Tibial artery (tissue), 4 donors: Measurements from ENCODE around the gene SMIM38.

ENCODE experiments used
- DNase-seq, 2 donors: peaks; one replicate each; pipeline ENCODE4 v3.0.0-alpha.2; 2019
- H3K27ac ChIP-seq, 2 donors: fragments of 200-600 bp; sonication (generic) in 1 of 2; 1 replicate in 1 of 2; 2 replicates in 1 of 2; pipeline ENCODE4 v1.5.1; 2018 to 2019; ENCODE audit warnings: mild to moderate bottlenecking in 1 of 2
- H3K27me3 ChIP-seq, 2 donors: fragments of 200-600 bp; sonication (generic) in 1 of 2; one replicate each; pipeline versions ENCODE4 v1.5.1 to v1.6.0; 2016 to 2019
- H3K36me3 ChIP-seq, 3 donors: fragments of 200-600 bp; sonication (generic) in 2 of 3; one replicate each; pipeline ENCODE4 v1.5.1; 2016 to 2019; ENCODE audit warnings: mild to moderate bottlenecking in 2 of 3
- H3K4me1 ChIP-seq, 4 donors: fragments of 200-600 bp; sonication (generic) in 2 of 4; 1 replicate in 3 of 4; 2 replicates in 1 of 4; pipeline ENCODE4 v1.5.1; 2016 to 2019
- H3K4me3 ChIP-seq, 2 donors: fragments of 200-600 bp; sonication (generic) in 1 of 2; 1 replicate in 1 of 2; 2 replicates in 1 of 2; pipeline ENCODE4 v1.5.1; 2018 to 2019; ENCODE audit warnings: mild to moderate bottlenecking in 2 of 2
- H3K9me3 ChIP-seq, 3 donors: fragments of 200-600 bp; sonication (generic) in 1 of 3; one replicate each; pipeline ENCODE4 v1.5.1; 2016 to 2019
- intact Hi-C: fragments of 100-400 bp; cut with DNase I; formaldehyde crosslinking; loops from one replicate; pipeline ENCODE4 v1.15.0; 2023; ENCODE audit warnings: low total_unique reads
- TF ChIP-seq, protein P1 (sequence below), 2 experiments: fragments of 200-600 bp in 1 of 2; fragments of 450-650 bp in 1 of 2; IDR thresholded peaks; one replicate each; pipeline ENCODE4 v1.5.1; 2017 to 2019; ENCODE audit warnings: antibody characterized with exemption in 2 of 2, mild to moderate bottlenecking in 1 of 2, moderate library complexity in 1 of 2

Gene SMIM38

DNA sequence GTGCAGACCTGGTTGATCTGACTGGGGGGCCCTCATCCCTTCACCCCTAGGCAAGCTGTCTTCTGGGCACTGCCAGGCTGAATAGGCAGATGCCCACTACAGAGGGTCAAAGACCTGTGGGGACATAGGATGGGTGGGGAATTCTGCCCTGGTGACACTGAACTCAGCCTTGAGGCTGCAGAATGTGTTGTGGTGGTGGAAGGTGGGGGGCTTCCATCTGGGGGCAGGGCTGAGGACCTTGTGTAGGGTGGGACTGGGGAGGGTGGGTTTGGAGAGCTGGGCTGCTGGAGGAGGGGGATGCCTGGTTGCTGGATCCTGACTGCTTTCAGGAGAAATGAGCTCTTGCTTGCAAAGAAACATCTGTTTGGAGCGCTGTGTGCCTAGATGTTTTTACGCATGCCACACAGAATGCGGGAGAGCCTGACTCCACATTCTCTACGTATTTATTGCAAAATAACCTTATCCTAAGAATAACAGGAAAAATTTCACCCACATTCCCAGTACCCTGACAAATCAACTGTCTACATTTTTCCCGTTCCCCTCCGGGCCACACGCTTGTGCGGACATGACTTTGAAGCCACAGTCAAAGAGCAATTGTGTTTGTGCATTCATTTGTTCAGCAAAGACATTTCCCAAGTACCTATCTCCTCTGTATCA, 18.3 kb downstream of the SMIM38 start:
- intact Hi-C loops: no loop called here
- TF ChIP-seq, protein P1, sequence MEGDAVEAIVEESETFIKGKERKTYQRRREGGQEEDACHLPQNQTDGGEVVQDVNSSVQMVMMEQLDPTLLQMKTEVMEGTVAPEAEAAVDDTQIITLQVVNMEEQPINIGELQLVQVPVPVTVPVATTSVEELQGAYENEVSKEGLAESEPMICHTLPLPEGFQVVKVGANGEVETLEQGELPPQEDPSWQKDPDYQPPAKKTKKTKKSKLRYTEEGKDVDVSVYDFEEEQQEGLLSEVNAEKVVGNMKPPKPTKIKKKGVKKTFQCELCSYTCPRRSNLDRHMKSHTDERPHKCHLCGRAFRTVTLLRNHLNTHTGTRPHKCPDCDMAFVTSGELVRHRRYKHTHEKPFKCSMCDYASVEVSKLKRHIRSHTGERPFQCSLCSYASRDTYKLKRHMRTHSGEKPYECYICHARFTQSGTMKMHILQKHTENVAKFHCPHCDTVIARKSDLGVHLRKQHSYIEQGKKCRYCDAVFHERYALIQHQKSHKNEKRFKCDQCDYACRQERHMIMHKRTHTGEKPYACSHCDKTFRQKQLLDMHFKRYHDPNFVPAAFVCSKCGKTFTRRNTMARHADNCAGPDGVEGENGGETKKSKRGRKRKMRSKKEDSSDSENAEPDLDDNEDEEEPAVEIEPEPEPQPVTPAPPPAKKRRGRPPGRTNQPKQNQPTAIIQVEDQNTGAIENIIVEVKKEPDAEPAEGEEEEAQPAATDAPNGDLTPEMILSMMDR (IDR thresholded peaks at IDR 0.05): no peak
- Histone ChIP-seq H3K27ac (no peak overlapping the region), H3K9me3 (peaks cover 0 to 5% (median 0%) of the 10 kb centered on the region in 3 donors), H3K4me1 (no peaks in the 10 kb centered on the region), H3K36me3 (peaks cover 0 to 5% (median 3%) of the 10 kb centered on the region in 3 donors), H3K27me3 (no peaks in the 10 kb centered on the region), H3K4me3 (no peak overlapping the region)
- DNase-seq: no peak

DNA sequence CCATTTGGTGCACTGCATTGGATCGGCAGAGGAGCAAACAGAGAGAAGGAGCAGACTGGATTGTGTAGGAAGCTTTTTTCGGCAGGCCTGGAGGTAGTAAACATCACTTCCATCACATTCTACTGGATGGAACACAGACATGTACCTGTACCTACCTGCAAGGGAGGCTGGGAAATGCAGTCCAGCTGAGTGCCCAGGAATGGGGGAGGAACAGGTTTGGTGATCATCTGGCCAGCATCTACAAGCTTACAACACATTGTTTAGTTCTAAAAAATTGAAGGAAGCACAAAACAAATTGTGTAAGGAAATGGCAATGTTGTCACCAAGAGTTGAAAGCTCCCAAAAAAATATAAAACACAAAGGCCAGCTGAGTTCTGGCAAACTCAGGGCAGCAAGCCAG, 19.1 kb downstream of the SMIM38 start:
- intact Hi-C loops: no loop called here
- no peaks in the 10 kb centered on the region for H3K4me1 ChIP-seq
- no peak overlapping the region for H3K4me3 ChIP-seq
- H3K27ac ChIP-seq: no peak overlapping the region
- peaks cover 0 to 5% (median 0%) of the 10 kb centered on the region in 3 donors for H3K9me3 ChIP-seq
- H3K36me3 ChIP-seq: peaks cover 0 to 5% (median 3%) of the 10 kb centered on the region in 3 donors
- TF ChIP-seq, protein P1 (IDR thresholded peaks at IDR 0.05): no peak
- H3K27me3 ChIP-seq: no peaks in the 10 kb centered on the region
- no peak for DNase-seq

DNA sequence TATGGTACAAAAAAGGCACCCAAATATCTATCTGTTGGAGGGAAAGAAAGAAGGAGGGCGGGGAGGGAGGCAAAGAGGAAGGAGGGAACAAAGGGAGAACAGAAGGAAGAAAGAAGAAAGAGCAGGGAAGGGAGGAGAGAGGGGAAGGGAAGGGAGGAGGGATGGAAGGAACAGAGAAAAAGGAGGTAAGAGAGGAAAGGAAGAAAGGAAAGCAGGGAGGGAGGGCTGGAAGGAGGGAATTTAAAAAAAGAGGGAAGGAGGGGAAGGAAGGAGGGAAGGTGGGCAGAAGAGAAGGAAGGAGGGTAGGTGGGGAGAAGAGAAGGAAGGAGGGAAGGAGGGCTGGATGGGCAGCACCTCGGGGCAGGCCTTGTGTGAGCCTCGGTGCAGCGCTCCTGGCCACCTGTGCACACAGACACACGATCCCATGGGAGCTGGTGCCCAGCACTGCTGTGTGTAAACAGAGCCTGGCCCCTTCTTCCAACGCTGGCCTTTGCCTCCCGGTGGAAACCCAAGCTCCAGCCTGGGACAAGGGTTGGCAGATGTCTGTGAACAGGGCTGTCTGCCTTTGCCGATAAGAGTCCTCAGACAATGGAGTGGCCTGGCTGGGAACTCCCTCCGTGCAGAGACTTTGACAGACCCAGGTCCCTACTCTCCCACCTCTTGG, 23.2 kb downstream of the SMIM38 start:
- TF ChIP-seq, protein P1 (IDR thresholded peaks at IDR 0.05): no peak
- intact Hi-C loops: no loop called here

DNA sequence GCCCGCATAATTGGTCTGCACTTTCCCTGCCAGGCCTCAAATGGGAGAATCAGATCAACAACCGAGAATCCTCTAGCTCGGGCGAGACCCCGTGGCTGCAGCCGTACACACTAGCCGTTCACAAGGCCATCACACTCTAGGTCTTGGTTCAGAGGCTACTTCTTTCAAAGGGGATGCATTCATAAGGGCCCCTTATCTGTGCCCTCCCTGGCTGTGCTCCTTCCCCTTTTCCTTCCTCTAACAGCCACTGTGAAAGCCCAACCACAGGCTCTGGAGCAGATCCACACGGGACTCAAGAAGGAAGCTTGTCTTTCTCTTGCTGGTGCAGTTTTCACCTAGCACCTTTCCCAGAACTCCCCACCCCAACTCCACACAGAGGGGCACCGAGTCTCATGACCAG, 24.5 kb downstream of the SMIM38 start:
- no peaks in the 10 kb centered on the region for H3K36me3 ChIP-seq
- no peak for DNase-seq
- H3K4me1 ChIP-seq: no peaks in the 10 kb centered on the region
- no peak overlapping the region for H3K4me3 ChIP-seq
- H3K27ac ChIP-seq: no peak overlapping the region
- H3K9me3 ChIP-seq: no peaks in the 10 kb centered on the region
- no peaks in the 10 kb centered on the region for H3K27me3 ChIP-seq
- intact Hi-C loops: no loop called here
- TF ChIP-seq, protein P1 (IDR thresholded peaks at IDR 0.05): no peak

More for the DNA sequence above, 23.2 kb downstream of the SMIM38 start:
- Histone ChIP-seq H3K9me3 (peaks cover 0 to 5% (median 0%) of the 10 kb centered on the region in 3 donors), H3K27ac (no peak overlapping the region), H3K27me3 (no peaks in the 10 kb centered on the region), H3K4me1 (no peaks in the 10 kb centered on the region), H3K4me3 (no peak overlapping the region), H3K36me3 (peaks cover 0 to 5% (median 3%) of the 10 kb centered on the region in 3 donors)
- no peak for DNase-seq

DNA sequence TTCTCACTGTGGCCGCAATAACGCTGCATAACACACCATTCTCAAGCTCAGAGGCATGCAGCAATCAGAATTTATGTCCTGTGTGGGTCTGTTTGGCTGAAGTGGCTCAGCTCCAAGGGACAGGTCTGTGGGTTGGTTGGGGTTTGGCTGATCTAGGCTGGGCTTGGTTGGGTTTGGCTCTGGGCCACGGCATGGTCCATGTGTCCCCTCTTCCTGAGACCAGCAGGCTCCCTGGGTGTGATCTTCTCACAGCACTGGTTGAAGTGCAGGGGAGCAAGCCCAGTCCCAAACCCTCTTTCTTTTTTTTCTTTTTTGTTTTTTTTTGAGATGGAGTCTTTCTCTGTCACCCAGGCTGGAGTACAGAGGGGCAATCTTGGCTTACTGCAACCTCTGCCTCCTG, 25.0 kb downstream of the SMIM38 start:
- TF ChIP-seq, protein P1 (IDR thresholded peaks at IDR 0.05): no peak
- H3K27me3 ChIP-seq: no peaks in the 10 kb centered on the region
- no peaks in the 10 kb centered on the region for H3K9me3 ChIP-seq
- DNase-seq: no peak
- no peak overlapping the region for H3K4me3 ChIP-seq
- no peak overlapping the region for H3K27ac ChIP-seq
- intact Hi-C loops: no loop called here
- no peaks in the 10 kb centered on the region for H3K36me3 ChIP-seq
- no peaks in the 10 kb centered on the region for H3K4me1 ChIP-seq
